Osteoblast (primary cell): Measurements from ENCODE around the gene CCSER2. TPM values are rescaled to one million over a fixed set of nuclear protein-coding genes. Genes with fewer than 3 reads are reported as not detected.

Experiments used
- DNase-seq: peaks from one replicate; pipeline ENCODE4 v3.0.0; 2011; ENCODE audit warnings: low spot score, mixed read lengths; ENCODE audit not compliant: insufficient read length; ENCODE audit errors: missing footprints
- H2AFZ ChIP-seq: 2 replicates; pipeline ENCODE4 v1.6.0; 2011; ENCODE audit warnings: mild to moderate bottlenecking, low read length
- H3K27ac ChIP-seq: 2 replicates; pipeline ENCODE4 v1.5.1; 2011; ENCODE audit warnings: mild to moderate bottlenecking, low read depth, low read length, moderate library complexity
- H3K27me3 ChIP-seq: 2 replicates; pipeline ENCODE4 v1.6.0; 2012; ENCODE audit warnings: mild to moderate bottlenecking, control low read depth, inconsistent platforms, low read length, moderate library complexity; ENCODE audit not compliant: insufficient read depth
- H3K36me3 ChIP-seq: 2 replicates; pipeline ENCODE4 v1.5.1; 2011; ENCODE audit warnings: mild to moderate bottlenecking, low read length, control low read depth, moderate library complexity; ENCODE audit not compliant: insufficient read depth
- H3K4me1 ChIP-seq: 2 replicates; pipeline ENCODE4 v1.5.1; 2011; ENCODE audit warnings: mild to moderate bottlenecking, low read length, control low read depth, moderate library complexity; ENCODE audit not compliant: insufficient read depth
- H3K4me2 ChIP-seq: 2 replicates; pipeline ENCODE4 v1.6.0; 2011; ENCODE audit warnings: mild to moderate bottlenecking, low read length; ENCODE audit not compliant: insufficient read depth
- H3K4me3 ChIP-seq: fragments of 200-600 bp; sonication (generic); 3 replicates; pipeline ENCODE4 v1.5.1; 2012; ENCODE audit warnings: mild to moderate bottlenecking, low read length, inconsistent platforms; ENCODE audit not compliant: insufficient read depth
- H3K79me2 ChIP-seq: 2 replicates; pipeline ENCODE4 v1.6.0; 2012; ENCODE audit warnings: mild to moderate bottlenecking, low read length, control low read depth, inconsistent platforms; ENCODE audit not compliant: insufficient read depth
- H3K9me3 ChIP-seq: 2 replicates; pipeline ENCODE4 v1.5.1; 2011; ENCODE audit warnings: low read depth, low read length, control low read depth
- H4K20me1 ChIP-seq: 2 replicates; pipeline ENCODE4 v1.6.0; 2012; ENCODE audit warnings: mild to moderate bottlenecking, low read length, control low read depth; ENCODE audit not compliant: insufficient read depth
- CTCF ChIP-seq: IDR thresholded peaks from 2 replicates; pipeline ENCODE4 v1.5.1; 2011; ENCODE audit warnings: mild to moderate bottlenecking, low read depth, low read length, moderate library complexity; ENCODE audit errors: extremely low read depth
- total RNA-seq: library from RNA; depleted of rRNA; stranded (reverse); fragments of >200 nt; gene quantifications from 2 replicates; pipeline ENCODE4 v1.2.3, GENCODE V29; 2012

Gene CCSER2
- total RNA-seq, 1 donor, result 58.3 TPM

GRCh38 chr10:84348447-84348846 lies 20.1 kb downstream of the CCSER2 start:
- TF ChIP-seq CTCF, result no peak
- no peak overlapping the region for H3K4me3 ChIP-seq
- peaks cover 6% of the 10 kb centered on the region for H4K20me1 ChIP-seq
- peak overlapping the region; percentile 68 for H3K4me2 ChIP-seq
- peaks cover 14% of the 10 kb centered on the region for H3K4me1 ChIP-seq
- peak; percentile 91 for DNase-seq
- no peaks in the 10 kb centered on the region for H3K9me3 ChIP-seq
- H3K79me2 ChIP-seq, result peaks cover 72% of the 10 kb centered on the region
- peak overlapping the region; percentile 87 for H3K27ac ChIP-seq
- H2AFZ ChIP-seq, result no peak overlapping the region
- no peaks in the 10 kb centered on the region for H3K27me3 ChIP-seq
- H3K36me3 ChIP-seq, result no peaks in the 10 kb centered on the region

- H3K4me2 ChIP-seq, result peak overlapping the region; percentile 68
- DNase-seq, result peak; percentile 80
- peaks cover 14% of the 10 kb centered on the region for H3K4me1 ChIP-seq
- peak overlapping the region; percentile 8 for H3K4me3 ChIP-seq
- no peaks in the 10 kb centered on the region for H3K9me3 ChIP-seq
- no peaks in the 10 kb centered on the region for H3K36me3 ChIP-seq
- no peak overlapping the region for H2AFZ ChIP-seq
- peaks cover 72% of the 10 kb centered on the region for H3K79me2 ChIP-seq
- H4K20me1 ChIP-seq, result peaks cover 9% of the 10 kb centered on the region
- no peak for TF ChIP-seq CTCF
- peak overlapping the region; percentile 87 for H3K27ac ChIP-seq
- no peaks in the 10 kb centered on the region for H3K27me3 ChIP-seq
These were observed 20.5 kb downstream of the CCSER2 start for GRCh38 chr10:84348860-84349259.

GRCh38 chr10:84352251-84352842 lies 24.0 kb downstream of the CCSER2 start:
- Histone ChIP-seq H3K4me1 (peaks cover 12% of the 10 kb centered on the region), H3K79me2 (peaks cover 76% of the 10 kb centered on the region), H3K27me3 (no peaks in the 10 kb centered on the region), H3K27ac (no peak overlapping the region), H2AFZ (no peak overlapping the region), H3K9me3 (no peaks in the 10 kb centered on the region), H4K20me1 (peaks cover 19% of the 10 kb centered on the region), H3K4me3 (no peak overlapping the region), H3K36me3 (no peaks in the 10 kb centered on the region), H3K4me2 (no peak overlapping the region)
- peak; percentile 89 for DNase-seq
- TF ChIP-seq CTCF, result peak; percentile 81

DNA sequence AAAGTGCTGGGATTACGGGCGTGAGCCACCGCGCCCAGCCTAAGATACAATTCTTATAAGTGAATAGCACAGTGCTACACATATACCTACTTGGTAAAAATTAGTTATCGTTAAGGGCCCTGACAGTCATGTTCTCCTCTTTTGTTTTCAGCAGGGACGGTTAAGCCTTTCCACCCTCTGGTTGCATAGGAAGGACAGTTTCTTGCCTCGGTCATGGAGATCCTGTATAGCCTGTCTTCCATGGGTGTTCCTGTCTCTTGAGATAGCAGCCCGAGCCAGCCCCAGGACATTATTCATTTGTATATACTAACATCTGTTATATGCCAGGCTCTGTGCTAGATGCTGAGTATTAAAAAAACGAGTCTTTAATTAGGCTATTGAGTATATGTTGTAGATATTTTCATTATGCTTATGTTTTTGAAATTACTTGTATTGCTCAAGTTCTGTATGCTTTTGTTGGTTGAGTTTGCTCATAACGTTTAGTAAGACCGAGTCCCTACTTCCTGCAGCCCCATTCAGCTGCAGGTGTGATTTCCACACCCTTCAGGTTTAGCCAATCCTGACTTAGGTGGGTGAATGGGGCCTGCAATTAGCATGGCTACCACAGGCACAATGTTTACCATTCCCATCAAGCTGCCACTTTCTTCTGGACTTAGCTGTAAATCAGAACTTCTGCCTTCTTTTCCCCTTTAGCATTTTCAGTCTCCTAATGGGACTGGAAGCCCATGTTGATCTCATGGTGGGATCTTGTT lies 24.8 kb downstream of the CCSER2 start:
- Histone ChIP-seq H2AFZ (no peak overlapping the region), H3K9me3 (no peaks in the 10 kb centered on the region), H3K4me1 (peaks cover 16% of the 10 kb centered on the region), H3K27ac (no peak overlapping the region), H3K79me2 (peaks cover 84% of the 10 kb centered on the region), H3K4me3 (no peak overlapping the region), H3K36me3 (no peaks in the 10 kb centered on the region), H4K20me1 (peaks cover 19% of the 10 kb centered on the region), H3K4me2 (no peak overlapping the region), H3K27me3 (no peaks in the 10 kb centered on the region)
- TF ChIP-seq CTCF, result no peak
- no peak for DNase-seq
